ENCODE measurements around the gene AFAP1L2.

The AFAP1L2 gene

GRCh38 chr10:114376523-114376922, 27.8 kb downstream of the AFAP1L2 start:
- ChIA-PET POLR2A (ENCODE audit: low non-redundant PET) (no interaction called here), CTCF (no interaction called here)
- no peak for DNase-seq (ENCODE audit: low spot score)
- TF ChIP-seq CTCF (conservative IDR thresholded peaks at IDR 0.05; ENCODE audit: low read depth): no peak
- no peak overlapping the region for H3K27ac ChIP-seq

- no peak for DNase-seq (ENCODE audit: low spot score)
- H3K27ac ChIP-seq: no peak overlapping the region
- TF ChIP-seq CTCF (conservative IDR thresholded peaks at IDR 0.05; ENCODE audit: low read depth): no peak
- ChIA-PET CTCF (interaction anchor here (0.5 to 0.7 kb wide), 3 partner anchors 31 to 173 kb away, joined by 3 read pairs; no protein-coding TSS in a partner anchor), POLR2A (ENCODE audit: low non-redundant PET) (no interaction called here)
These were observed 29.3 kb downstream of the AFAP1L2 start for GRCh38 chr10:114375047-114375446.

GRCh38 chr10:114374053-114374791, 30.1 kb downstream of the AFAP1L2 start:
- H3K27ac ChIP-seq: no peak overlapping the region
- POLR2A ChIA-PET (ENCODE audit: low non-redundant PET): no interaction called here
- no peak for DNase-seq (ENCODE audit: low spot score)
- CTCF ChIA-PET: interaction anchor here (0.5 to 0.7 kb wide), 4 partner anchors 32 to 174 kb away, joined by 3 read pairs; no protein-coding TSS in a partner anchor
- TF ChIP-seq CTCF (conservative IDR thresholded peaks at IDR 0.05; ENCODE audit: low read depth): no peak

GRCh38 chr10:114373631-114374030, 30.7 kb downstream of the AFAP1L2 start:
- no peak overlapping the region for H3K27ac ChIP-seq
- ChIA-PET POLR2A (ENCODE audit: low non-redundant PET) (interaction anchor here (0.6 kb wide), 1 partner anchor 27 kb away, joined by 3 read pairs; no protein-coding TSS in a partner anchor), CTCF (interaction anchor here (0.6 kb wide), 1 partner anchor 48 kb away, joined by 3 read pairs; no protein-coding TSS in a partner anchor)
- no peak for DNase-seq (ENCODE audit: low spot score)
- no peak for TF ChIP-seq CTCF (conservative IDR thresholded peaks at IDR 0.05; ENCODE audit: low read depth)

GRCh38 chr10:114372995-114373394, 31.3 kb downstream of the AFAP1L2 start:
- DNase-seq (ENCODE audit: low spot score): no peak
- ChIA-PET CTCF (interaction anchor here (0.9 kb wide), 1 partner anchor 69 kb away, joined by 4 read pairs; no protein-coding TSS in a partner anchor), POLR2A (ENCODE audit: low non-redundant PET) (no interaction called here)
- H3K27ac ChIP-seq: no peak overlapping the region
- TF ChIP-seq CTCF (conservative IDR thresholded peaks at IDR 0.05; ENCODE audit: low read depth): no peak

- POLR2A ChIA-PET (ENCODE audit: low non-redundant PET): no interaction called here
- CTCF ChIA-PET: interaction anchor here (0.5 to 1.2 kb wide), 4 partner anchors 13 to 481 kb away, joined by 3 to 4 read pairs (median 4); no protein-coding TSS in a partner anchor
- TF ChIP-seq CTCF (conservative IDR thresholded peaks at IDR 0.05; ENCODE audit: low read depth): no peak
- no peak for DNase-seq (ENCODE audit: low spot score)
- H3K27ac ChIP-seq: peak overlapping the region; percentile 38; the same call in 1 of the 2 replicates
These were observed 32.1 kb downstream of the AFAP1L2 start for GRCh38 chr10:114372179-114372578.
